ENCODE measurements around the gene TEC.

- TF ChIP-seq POLR2A (IDR thresholded peaks at IDR 0.05) (no peak), CTCF (IDR thresholded peaks at IDR 0.05) (no peak)
Measured at GRCh38 chr4:48258845-48259397, 10.7 kb downstream of the TEC start.
